GM18870 (cell line): ENCODE data around the gene MYCL.

ENCODE experiments used
- ATAC-seq: cut with Tn5 transposase; IDR thresholded peaks from one replicate; pipeline ENCODE4 v1.9.1; 2021; ENCODE audit warnings: moderate library complexity; ENCODE audit not compliant: unreplicated experiment

The MYCL gene

GRCh38 chr1:39901714-39902459 lies at the start of gene MYCL:
Gene MYCL (minus strand): TSS chr1:39901917. CDS start chr1:39901434, 483 bp downstream.
- ATAC-seq, result no peak

GRCh38 chr1:39949891-39950290 lies 48.2 kb upstream of the MYCL start:
- no peak for ATAC-seq

- ATAC-seq, result no peak
These were observed 45.5 kb upstream of the MYCL start for GRCh38 chr1:39947260-39947659.

GRCh38 chr1:39946216-39946615 lies 44.5 kb upstream of the MYCL start:
- ATAC-seq, result no peak

GRCh38 chr1:39944410-39945112 lies 42.8 kb upstream of the MYCL start:
- no peak for ATAC-seq

GRCh38 chr1:39943471-39944290 lies 42.0 kb upstream of the MYCL start:
- ATAC-seq, result no peak

- ATAC-seq, result no peak
These were observed 39.5 kb upstream of the MYCL start for GRCh38 chr1:39940980-39941871.

GRCh38 chr1:39940253-39940652 lies 38.5 kb upstream of the MYCL start:
- ATAC-seq, result no peak

GRCh38 chr1:39938856-39939255 lies 37.1 kb upstream of the MYCL start:
- no peak for ATAC-seq

GRCh38 chr1:39936724-39937491 lies 35.2 kb upstream of the MYCL start:
- no peak for ATAC-seq

- ATAC-seq, result no peak
These were observed 32.5 kb upstream of the MYCL start for GRCh38 chr1:39933956-39934941.

GRCh38 chr1:39928809-39929587 lies 27.3 kb upstream of the MYCL start:
- ATAC-seq, result no peak

GRCh38 chr1:39927538-39927937 lies 25.8 kb upstream of the MYCL start:
- ATAC-seq, result no peak

- no peak for ATAC-seq
These were observed 25.1 kb upstream of the MYCL start for GRCh38 chr1:39926820-39927219.

GRCh38 chr1:39926343-39926793 lies 24.7 kb upstream of the MYCL start:
- ATAC-seq, result no peak

- no peak for ATAC-seq
These were observed 24.1 kb upstream of the MYCL start for GRCh38 chr1:39925721-39926342.

GRCh38 chr1:39922251-39922688 lies 20.6 kb upstream of the MYCL start:
- no peak for ATAC-seq
